CD4-positive, alpha-beta T cell treated with Interleukin-6 for 4 hours (primary cell): ENCODE results near the gene SHKBP1.

Source experiments
- DNase-seq: peaks from one replicate; pipeline ENCODE4 v3.0.0-alpha.2; 2020; ENCODE audit warnings: mixed read lengths

SHKBP1 gene

GRCh38 chr19:40603389-40604170 is 26.9 kb downstream of the SHKBP1 start:
- DNase-seq: peak; percentile 99

GRCh38 chr19:40604171-40604646 is 27.5 kb downstream of the SHKBP1 start:
- DNase-seq: no peak

- peak; percentile 28 for DNase-seq
Observed at GRCh38 chr19:40604647-40605215, 28.1 kb downstream of the SHKBP1 start.

GRCh38 chr19:40605216-40605971 is 28.7 kb downstream of the SHKBP1 start:
- peak; percentile 86 for DNase-seq

GRCh38 chr19:40607311-40608239 is 30.9 kb downstream of the SHKBP1 start:
- no peak for DNase-seq

- no peak for DNase-seq
Observed at GRCh38 chr19:40608240-40608621, 31.6 kb downstream of the SHKBP1 start.

GRCh38 chr19:40608957-40609356 is 32.3 kb downstream of the SHKBP1 start:
- no peak for DNase-seq

GRCh38 chr19:40609561-40610395 is 33.1 kb downstream of the SHKBP1 start:
- peak; percentile 87 for DNase-seq

GRCh38 chr19:40610396-40611064 is 33.9 kb downstream of the SHKBP1 start:
- peak; percentile 81 for DNase-seq

GRCh38 chr19:40611096-40611495 is 34.4 kb downstream of the SHKBP1 start:
- peak; percentile 47 for DNase-seq

GRCh38 chr19:40611900-40612698 is 35.4 kb downstream of the SHKBP1 start:
- no peak for DNase-seq

GRCh38 chr19:40612831-40613689 is 36.4 kb downstream of the SHKBP1 start:
- peak; percentile 73 for DNase-seq

GRCh38 chr19:40613690-40614621 is 37.3 kb downstream of the SHKBP1 start:
- DNase-seq: peak; percentile 90

GRCh38 chr19:40614622-40615411 is 38.1 kb downstream of the SHKBP1 start:
- DNase-seq: peak; percentile 92

- no peak for DNase-seq
Observed at GRCh38 chr19:40616178-40616577, 39.5 kb downstream of the SHKBP1 start.

- DNase-seq: no peak
Observed at GRCh38 chr19:40616941-40617340, 40.3 kb downstream of the SHKBP1 start.

GRCh38 chr19:40617961-40618360 is 41.3 kb downstream of the SHKBP1 start:
- no peak for DNase-seq
